HG02970 (cell line): ENCODE measurements around the gene SLC26A2.
A peak's percentile ranks its signal among the peaks of the same experiment; 100 is the strongest.
"Not testable (repeated sequence)": the region's sequence is repeated elsewhere in the genome, so short reads cannot be mapped to it uniquely, and the experiment has no call there.

Source experiments
- ATAC-seq: cut with Tn5 transposase; IDR thresholded peaks from one replicate; pipeline ENCODE4 v1.9.1; 2021; ENCODE audit warnings: mild to moderate bottlenecking, moderate library complexity, moderate number of reproducible peaks; ENCODE audit not compliant: unreplicated experiment, low FRiP score

Gene SLC26A2

GRCh38 chr5:150028047-150028446 lies 67.5 kb downstream of the SLC26A2 start:
- not testable (repeated sequence) for ATAC-seq

GRCh38 chr5:150033334-150033733 lies 72.8 kb downstream of the SLC26A2 start:
- no peak for ATAC-seq

- ATAC-seq: no peak
Measured at GRCh38 chr5:150034662-150035061, 74.1 kb downstream of the SLC26A2 start.

GRCh38 chr5:150035139-150035895 lies 74.8 kb downstream of the SLC26A2 start:
- ATAC-seq: peak; percentile 51

- no peak for ATAC-seq
Measured at GRCh38 chr5:150036513-150036912, 76.0 kb downstream of the SLC26A2 start.
